ENCODE results near the gene ABHD17A. TPM values are rescaled to one million over a fixed set of nuclear protein-coding genes. Genes with fewer than 3 reads are reported as not detected.

Gene ABHD17A
- total RNA-seq, 6 experiments from 2014 or later = 20.4 to 49.5 (median 23.5) TPM

GRCh38 chr19:1922803-1923202 is 37.5 kb upstream of the ABHD17A start:
- H3K4me1 ChIP-seq = no peaks in the 10 kb centered on the region
- intact Hi-C loops (cut with DNase I) = no loop called here
- ATAC-seq (no peak), DNase-seq (no peak)
- TF ChIP-seq POLR2A (IDR thresholded peaks at IDR 0.05) (no peak), CTCF (IDR thresholded peaks at IDR 0.05) (no peak)
- no peak overlapping the region for H3K4me3 ChIP-seq
- H3K36me3 ChIP-seq = peaks cover 0 to 35% (median 8%) of the 10 kb centered on the region in 4 donors
- H3K27ac ChIP-seq = no peak overlapping the region
- WGBS (ENCODE audit: insufficient coverage, low coverage, low lambda C conversion rate, missing lambda C conversion rate) = 100% methylated on average over 1 of the region's 23 CpGs
- no peaks in the 10 kb centered on the region for H3K27me3 ChIP-seq
- no peaks in the 10 kb centered on the region for H3K9me3 ChIP-seq

- H3K4me3 ChIP-seq = no peak overlapping the region
- DNase-seq = no peak
- intact Hi-C loops (cut with DNase I) = no loop called here
- no peaks in the 10 kb centered on the region for H3K9me3 ChIP-seq
- no peaks in the 10 kb centered on the region for H3K27me3 ChIP-seq
- WGBS (ENCODE audit: insufficient coverage, low coverage, low lambda C conversion rate, missing lambda C conversion rate) = 80% methylated on average over 1 of the region's 15 CpGs
- no peak for TF ChIP-seq CTCF (IDR thresholded peaks at IDR 0.05)
- TF ChIP-seq POLR2A (IDR thresholded peaks at IDR 0.05) = no peak
- no peaks in the 10 kb centered on the region for H3K4me1 ChIP-seq
- no peak for ATAC-seq
- H3K27ac ChIP-seq = no peak overlapping the region
- H3K36me3 ChIP-seq = peaks cover 0 to 35% (median 8%) of the 10 kb centered on the region in 4 donors
Observed at GRCh38 chr19:1921825-1922224, 36.5 kb upstream of the ABHD17A start.

- no peak for ATAC-seq
- Histone ChIP-seq H3K36me3 (peaks cover 0 to 35% (median 8%) of the 10 kb centered on the region in 4 donors), H3K27me3 (no peaks in the 10 kb centered on the region), H3K9me3 (no peaks in the 10 kb centered on the region), H3K4me3 (no peak overlapping the region), H3K27ac (no peak overlapping the region), H3K4me1 (no peaks in the 10 kb centered on the region)
- TF ChIP-seq CTCF (IDR thresholded peaks at IDR 0.05) (no peak), POLR2A (IDR thresholded peaks at IDR 0.05) (no peak)
- 93% methylated on average over 19 of the region's 19 CpGs for WGBS (ENCODE audit: insufficient coverage, low coverage, low lambda C conversion rate, missing lambda C conversion rate)
- DNase-seq = no peak
- intact Hi-C loops (cut with DNase I) = no loop called here
Observed at GRCh38 chr19:1921326-1921725, 36.0 kb upstream of the ABHD17A start.

- H3K27me3 ChIP-seq = no peaks in the 10 kb centered on the region
- no peak overlapping the region for H3K27ac ChIP-seq
- 86% methylated on average over 4 of the region's 19 CpGs for WGBS (ENCODE audit: insufficient coverage, low coverage, low lambda C conversion rate, missing lambda C conversion rate)
Observed at GRCh38 chr19:1920644-1921043, 35.3 kb upstream of the ABHD17A start.

More at GRCh38 chr19:1920644-1921043, 35.3 kb upstream of the ABHD17A start:
- intact Hi-C loops (cut with DNase I) = no loop called here
- Histone ChIP-seq H3K4me1 (no peaks in the 10 kb centered on the region), H3K36me3 (peaks cover 0 to 35% (median 8%) of the 10 kb centered on the region in 4 donors), H3K4me3 (no peak overlapping the region), H3K9me3 (no peaks in the 10 kb centered on the region)
- TF ChIP-seq CTCF (IDR thresholded peaks at IDR 0.05) = no peak
- TF ChIP-seq POLR2A (IDR thresholded peaks at IDR 0.05) = no peak
- DNase-seq = no peak
- ATAC-seq = no peak
